ENCODE measurements around the gene PYGM.

Gene PYGM

GRCh38 chr11:64790205-64791095 lies 30.7 kb upstream of the PYGM start:
- H3K18ac ChIP-seq (ENCODE audit: low read length): no peak overlapping the region
- no peak overlapping the region for H3K23ac ChIP-seq (ENCODE audit: low read depth, low read length, poor library complexity)
- no peak for DNase-seq (ENCODE audit: low spot score)
- H3K27ac ChIP-seq (replicated peaks; ENCODE audit: low read length): no peak overlapping the region
- peak overlapping the region; percentile 37 for H3K9ac ChIP-seq (ENCODE audit: low read depth, low read length, poor library complexity)
- H2BK5ac ChIP-seq (ENCODE audit: low read length): no peak overlapping the region
- H2BK15ac ChIP-seq (ENCODE audit: low read length): no peak overlapping the region
- H4K91ac ChIP-seq (ENCODE audit: low read depth, low read length, poor library complexity): no peak overlapping the region
- no peaks in the 10 kb centered on the region for H3K27me3 ChIP-seq (ENCODE audit: control insufficient read depth in 3 of 3, insufficient read depth in 3 of 3, low read depth in 1 of 3, low read length in 3 of 3)
- H2AFZ ChIP-seq (ENCODE audit: low read length): no peak overlapping the region
- H3K79me1 ChIP-seq (ENCODE audit: low read depth, low read length): no peaks in the 10 kb centered on the region
- H3K4me2 ChIP-seq (ENCODE audit: insufficient read depth, low read length, poor library complexity, severe bottlenecking): no peak overlapping the region
- no peak overlapping the region for H3K4ac ChIP-seq (ENCODE audit: low read length)
- no peak overlapping the region for H2BK120ac ChIP-seq (ENCODE audit: low read depth, low read length)
- H2BK12ac ChIP-seq (ENCODE audit: low read length): no peak overlapping the region
- no peak overlapping the region for H3K4me3 ChIP-seq (ENCODE audit: low read length in 2 of 2)
- no peak overlapping the region for H2AK5ac ChIP-seq (ENCODE audit: low read depth, low read length)
- no peak overlapping the region for H3K14ac ChIP-seq (ENCODE audit: low read length)
- no peaks in the 10 kb centered on the region for H3K9me3 ChIP-seq (replicated peaks in 1 of 2; ENCODE audit: control insufficient read depth in 2 of 2, insufficient read depth in 1 of 2, low read depth in 1 of 2, low read length in 2 of 2)
- no peak overlapping the region for H4K8ac ChIP-seq (ENCODE audit: low read depth, low read length)
- peaks cover 3 to 7% of the 10 kb centered on the region in 2 donors for H3K36me3 ChIP-seq (replicated peaks in 1 of 2; ENCODE audit: control insufficient read depth in 2 of 2, insufficient read depth in 2 of 2, low read length in 2 of 2)
- WGBS, 2 donors (ENCODE audit: extremely low coverage in 2 of 2, insufficient read length in 2 of 2, insufficient replicate concordance in 1 of 2): no CpG with 5 or more reads among the region's 25 CpGs
- no peaks in the 10 kb centered on the region for H3K4me1 ChIP-seq (ENCODE audit: control insufficient read depth in 2 of 2, insufficient read depth in 1 of 2, low read depth in 1 of 2, low read length in 2 of 2)

DNA sequence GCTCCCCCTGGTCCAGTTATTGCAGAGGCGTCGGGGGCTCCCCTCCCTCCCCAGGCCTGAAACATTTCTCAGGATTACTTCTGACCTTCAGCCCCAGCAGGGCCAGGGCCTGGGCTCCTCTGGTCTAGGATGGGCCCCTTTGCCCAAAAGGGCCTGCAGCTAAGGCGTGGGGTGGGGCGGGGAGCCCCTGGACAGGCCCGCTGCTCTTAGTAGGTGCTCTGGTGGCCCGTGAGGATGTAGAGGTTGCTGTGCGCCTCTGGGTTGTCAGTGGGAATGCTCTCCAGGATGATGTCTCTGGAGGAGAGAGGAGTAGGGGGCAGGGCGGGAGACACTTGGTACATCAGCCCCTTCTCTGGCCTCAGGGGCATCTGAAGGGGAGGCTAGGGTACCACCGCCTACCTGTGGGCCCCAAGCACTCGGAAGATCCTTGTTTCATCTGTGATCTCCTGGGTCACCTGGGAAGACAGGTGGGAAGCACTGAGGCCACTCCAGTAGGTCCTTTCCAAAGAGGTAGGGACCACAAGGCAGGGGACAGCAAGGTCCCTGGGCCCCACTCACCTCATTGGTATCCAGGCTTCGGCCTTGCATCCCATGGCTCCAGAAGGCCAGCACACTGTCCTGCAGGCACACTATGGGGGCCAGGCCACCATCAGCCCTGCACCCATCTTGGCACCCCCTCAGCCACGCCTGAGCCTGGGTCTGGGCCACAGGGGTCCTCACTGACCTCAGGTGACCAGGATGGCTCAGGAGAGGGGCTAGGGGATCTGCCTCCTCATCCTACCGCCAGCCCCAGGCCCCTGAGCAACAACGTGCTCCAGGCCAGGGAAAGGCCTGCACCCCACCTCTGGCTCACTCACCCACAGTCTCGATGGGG lies 29.8 kb upstream of the PYGM start:
- H3K18ac ChIP-seq (ENCODE audit: low read length): no peak overlapping the region
- no peaks in the 10 kb centered on the region for H3K27me3 ChIP-seq (ENCODE audit: control insufficient read depth in 3 of 3, insufficient read depth in 3 of 3, low read depth in 1 of 3, low read length in 3 of 3)
- peaks cover 3 to 7% of the 10 kb centered on the region in 2 donors for H3K36me3 ChIP-seq (replicated peaks in 1 of 2; ENCODE audit: control insufficient read depth in 2 of 2, insufficient read depth in 2 of 2, low read length in 2 of 2)
- H3K9ac ChIP-seq (ENCODE audit: low read depth, low read length, poor library complexity): peak overlapping the region; percentile 77
- no peak overlapping the region for H4K91ac ChIP-seq (ENCODE audit: low read depth, low read length, poor library complexity)
- H3K4ac ChIP-seq (ENCODE audit: low read length): no peak overlapping the region
- no peak overlapping the region for H2AFZ ChIP-seq (ENCODE audit: low read length)
- H2BK120ac ChIP-seq (ENCODE audit: low read depth, low read length): no peak overlapping the region
- no peak overlapping the region for H4K8ac ChIP-seq (ENCODE audit: low read depth, low read length)
- H3K4me3 ChIP-seq (ENCODE audit: low read length in 2 of 2): no peak overlapping the region
- H3K14ac ChIP-seq (ENCODE audit: low read length): no peak overlapping the region
- no peak overlapping the region for H2BK12ac ChIP-seq (ENCODE audit: low read length)
- H3K9me3 ChIP-seq (replicated peaks in 1 of 2; ENCODE audit: control insufficient read depth in 2 of 2, insufficient read depth in 1 of 2, low read depth in 1 of 2, low read length in 2 of 2): no peaks in the 10 kb centered on the region
- no peak overlapping the region for H2BK15ac ChIP-seq (ENCODE audit: low read length)
- no CpG with 5 or more reads among the region's 15 CpGs for WGBS, 2 donors (ENCODE audit: extremely low coverage in 2 of 2, insufficient read length in 2 of 2, insufficient replicate concordance in 1 of 2)
- H3K4me2 ChIP-seq (ENCODE audit: insufficient read depth, low read length, poor library complexity, severe bottlenecking): no peak overlapping the region
- H3K4me1 ChIP-seq (ENCODE audit: control insufficient read depth in 2 of 2, insufficient read depth in 1 of 2, low read depth in 1 of 2, low read length in 2 of 2): no peaks in the 10 kb centered on the region
- no peak overlapping the region for H3K23ac ChIP-seq (ENCODE audit: low read depth, low read length, poor library complexity)
- H2BK5ac ChIP-seq (ENCODE audit: low read length): no peak overlapping the region
- no peaks in the 10 kb centered on the region for H3K79me1 ChIP-seq (ENCODE audit: low read depth, low read length)
- no peak overlapping the region for H2AK5ac ChIP-seq (ENCODE audit: low read depth, low read length)
- H3K27ac ChIP-seq (replicated peaks; ENCODE audit: low read length): no peak overlapping the region
- no peak for DNase-seq (ENCODE audit: low spot score)

DNA sequence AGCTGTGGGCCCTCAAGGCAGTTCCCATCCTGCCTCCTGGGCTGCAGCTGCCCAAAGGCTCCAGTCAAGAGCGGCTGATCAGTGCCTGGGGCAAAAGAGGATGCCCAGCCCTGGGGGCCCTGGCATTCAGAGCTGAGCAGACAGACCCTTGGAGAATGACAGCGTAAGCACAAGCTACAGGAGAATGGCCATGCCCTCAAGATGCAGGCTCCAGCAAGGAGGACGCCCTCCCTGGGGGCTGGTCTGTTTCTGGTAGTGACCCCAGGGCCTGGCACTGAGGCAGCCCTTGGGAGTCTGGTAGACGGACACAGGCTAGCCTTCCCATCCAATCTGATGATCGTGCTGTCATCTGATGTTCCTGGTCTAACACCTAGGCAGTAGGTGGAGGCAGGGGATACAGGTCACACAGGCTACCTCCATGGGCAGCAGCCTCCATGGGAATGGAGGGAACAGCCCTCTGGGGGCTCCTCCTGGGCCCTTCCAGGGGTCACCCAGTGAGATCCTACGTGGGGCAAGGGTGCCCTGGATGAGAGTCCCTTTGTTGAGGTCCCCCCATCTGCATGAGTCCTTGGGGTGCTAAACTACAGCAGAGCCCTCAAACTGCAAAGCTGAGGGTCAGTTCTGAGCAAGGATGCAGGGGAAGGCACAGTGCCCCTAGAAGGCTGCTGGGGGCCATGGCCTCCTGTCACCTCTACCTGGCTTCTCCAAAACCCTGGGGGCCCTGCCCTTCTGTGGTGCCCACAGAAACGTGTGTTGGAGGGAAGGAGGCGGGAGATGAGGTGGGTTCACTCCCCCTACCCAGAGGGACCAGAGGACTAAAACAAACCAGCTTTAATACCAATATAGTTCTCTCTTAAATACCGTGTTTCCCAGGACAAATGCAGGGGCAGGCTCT lies 28.8 kb upstream of the PYGM start:
- H2AK5ac ChIP-seq (ENCODE audit: low read depth, low read length): peak overlapping the region; percentile 21
- no peak overlapping the region for H3K4ac ChIP-seq (ENCODE audit: low read length)
- H3K23ac ChIP-seq (ENCODE audit: low read depth, low read length, poor library complexity): no peak overlapping the region
- WGBS, 2 donors (ENCODE audit: extremely low coverage in 2 of 2, insufficient read length in 2 of 2, insufficient replicate concordance in 1 of 2): no CpG with 5 or more reads among the region's 9 CpGs
- no peak overlapping the region for H2BK15ac ChIP-seq (ENCODE audit: low read length)
- H2AFZ ChIP-seq (ENCODE audit: low read length): no peak overlapping the region
- H3K9me3 ChIP-seq (replicated peaks in 1 of 2; ENCODE audit: control insufficient read depth in 2 of 2, insufficient read depth in 1 of 2, low read depth in 1 of 2, low read length in 2 of 2): no peaks in the 10 kb centered on the region
- no peak overlapping the region for H3K4me2 ChIP-seq (ENCODE audit: insufficient read depth, low read length, poor library complexity, severe bottlenecking)
- no peak overlapping the region for H3K27ac ChIP-seq (replicated peaks; ENCODE audit: low read length)
- no peak overlapping the region for H3K14ac ChIP-seq (ENCODE audit: low read length)
- H2BK120ac ChIP-seq (ENCODE audit: low read depth, low read length): no peak overlapping the region
- H3K79me1 ChIP-seq (ENCODE audit: low read depth, low read length): no peaks in the 10 kb centered on the region
- peaks cover 3 to 7% of the 10 kb centered on the region in 2 donors for H3K36me3 ChIP-seq (replicated peaks in 1 of 2; ENCODE audit: control insufficient read depth in 2 of 2, insufficient read depth in 2 of 2, low read length in 2 of 2)
- DNase-seq (ENCODE audit: low spot score): no peak
- no peaks in the 10 kb centered on the region for H3K27me3 ChIP-seq (ENCODE audit: control insufficient read depth in 3 of 3, insufficient read depth in 3 of 3, low read depth in 1 of 3, low read length in 3 of 3)
- H3K4me3 ChIP-seq (ENCODE audit: low read length in 2 of 2): no peak overlapping the region
- no peak overlapping the region for H4K8ac ChIP-seq (ENCODE audit: low read depth, low read length)
- no peak overlapping the region for H3K18ac ChIP-seq (ENCODE audit: low read length)
- no peaks in the 10 kb centered on the region for H3K4me1 ChIP-seq (ENCODE audit: control insufficient read depth in 2 of 2, insufficient read depth in 1 of 2, low read depth in 1 of 2, low read length in 2 of 2)
- no peak overlapping the region for H3K9ac ChIP-seq (ENCODE audit: low read depth, low read length, poor library complexity)
- no peak overlapping the region for H2BK12ac ChIP-seq (ENCODE audit: low read length)
- H4K91ac ChIP-seq (ENCODE audit: low read depth, low read length, poor library complexity): no peak overlapping the region
- H2BK5ac ChIP-seq (ENCODE audit: low read length): peak overlapping the region; percentile 53
